Measurements from ENCODE around the gene SRD5A1. TPM values are rescaled to one million over a fixed set of nuclear protein-coding genes. Genes with fewer than 3 reads are reported as not detected.

Gene SRD5A1
- 1 to 10 TPM; 2.2 to 5.6 (median 3.4) TPM for total RNA-seq

- peak within 1 kb of the TSS; percentile 85 to 98 for H3K4me3 ChIP-seq
- ATAC-seq, result peak; percentile 97
- H3K4me1 ChIP-seq, result peaks cover 0 to 62% (median 12%) of the 10 kb centered on the region in 3 donors
- H3K36me3 ChIP-seq, result peaks cover 0 to 36% of the 10 kb centered on the region in 2 donors
- peak within 1 kb of the TSS; percentile 74 to 91 (median 86) for H3K27ac ChIP-seq
- no CpG with 5 or more reads among the region's 66 CpGs for WGBS, 2 donors (ENCODE audit: low coverage in 1 of 2)
- H3K27me3 ChIP-seq, result no peaks in the 10 kb centered on the region
- TF ChIP-seq EP300 (IDR thresholded peaks at IDR 0.05) (no peak), POLR2AphosphoS5 (IDR thresholded peaks at IDR 0.05) (peak; percentile 66), CTCF (IDR thresholded peaks at IDR 0.05) (no peak), POLR2A (IDR thresholded peaks at IDR 0.05) (peak; percentile 38 to 47)
- no peaks in the 10 kb centered on the region for H3K9me3 ChIP-seq
Observed at GRCh38 chr5:6632888-6633468, at the start of gene SRD5A1, which contains the start of gene NSUN2. Gene SRD5A1 (plus strand): TSS chr5:6633440. CDS start chr5:6633577, 137 bp downstream. Gene NSUN2 (minus strand): TSS chr5:6633044. CDS start chr5:6632979, 65 bp downstream.

GRCh38 chr5:6584101-6584645 is 49.1 kb upstream of the SRD5A1 start:
- H3K4me1 ChIP-seq, result peaks cover 0 to 18% (median 5%) of the 10 kb centered on the region in 3 donors
- H3K36me3 ChIP-seq, result no peaks in the 10 kb centered on the region
- H3K4me3 ChIP-seq, result no peak overlapping the region
- no peak for ATAC-seq
- no peaks in the 10 kb centered on the region for H3K9me3 ChIP-seq
- WGBS, 2 donors (ENCODE audit: low coverage in 1 of 2), result 78% methylated on average over 6 of the region's 6 CpGs; no CpG with 5 or more reads in 1 of the 2 donors
- no peak overlapping the region for H3K27ac ChIP-seq
- TF ChIP-seq POLR2AphosphoS5 (IDR thresholded peaks at IDR 0.05), result no peak
- peaks cover 18% of the 10 kb centered on the region for H3K27me3 ChIP-seq

GRCh38 chr5:6584727-6585126 is 48.5 kb upstream of the SRD5A1 start:
- Histone ChIP-seq H3K27me3 (peaks cover 18% of the 10 kb centered on the region), H3K9me3 (no peaks in the 10 kb centered on the region), H3K27ac (no peak overlapping the region), H3K4me3 (no peak overlapping the region), H3K4me1 (peaks cover 0 to 18% (median 5%) of the 10 kb centered on the region in 3 donors), H3K36me3 (no peaks in the 10 kb centered on the region)
- no peak for TF ChIP-seq POLR2AphosphoS5 (IDR thresholded peaks at IDR 0.05)
- no peak for TF ChIP-seq CTCF (IDR thresholded peaks at IDR 0.05)
- TF ChIP-seq POLR2A (IDR thresholded peaks at IDR 0.05), result no peak
- no peak for TF ChIP-seq EP300 (IDR thresholded peaks at IDR 0.05)
- ATAC-seq, result no peak
- WGBS, 2 donors (ENCODE audit: low coverage in 1 of 2), result 71% methylated on average over 1 of the region's 8 CpGs; no CpG with 5 or more reads in 1 of the 2 donors

- H3K4me1 ChIP-seq, result peaks cover 0 to 18% (median 5%) of the 10 kb centered on the region in 3 donors
- no peaks in the 10 kb centered on the region for H3K9me3 ChIP-seq
- H3K4me3 ChIP-seq, result no peak overlapping the region
- H3K27ac ChIP-seq, result no peak overlapping the region
- 100% methylated on average over 1 of the region's 6 CpGs; no CpG with 5 or more reads in 1 of the 2 donors for WGBS, 2 donors (ENCODE audit: low coverage in 1 of 2)
- TF ChIP-seq POLR2AphosphoS5 (IDR thresholded peaks at IDR 0.05) (no peak), CTCF (IDR thresholded peaks at IDR 0.05) (no peak), EP300 (IDR thresholded peaks at IDR 0.05) (no peak), POLR2A (IDR thresholded peaks at IDR 0.05) (no peak)
- H3K36me3 ChIP-seq, result no peaks in the 10 kb centered on the region
- ATAC-seq, result no peak
- H3K27me3 ChIP-seq, result peaks cover 18% of the 10 kb centered on the region
Observed at GRCh38 chr5:6585168-6585567, 48.1 kb upstream of the SRD5A1 start.

GRCh38 chr5:6585939-6586646 is 47.1 kb upstream of the SRD5A1 start:
- Histone ChIP-seq H3K27me3 (peaks cover 18% of the 10 kb centered on the region), H3K4me1 (peaks cover 0 to 18% (median 5%) of the 10 kb centered on the region in 3 donors), H3K27ac (no peak overlapping the region), H3K4me3 (no peak overlapping the region), H3K9me3 (no peaks in the 10 kb centered on the region), H3K36me3 (no peaks in the 10 kb centered on the region)
- no peak for ATAC-seq
- WGBS, 2 donors (ENCODE audit: low coverage in 1 of 2), result 80% methylated on average over 11 of the region's 15 CpGs; no CpG with 5 or more reads in 1 of the 2 donors
- TF ChIP-seq POLR2AphosphoS5 (IDR thresholded peaks at IDR 0.05) (no peak), CTCF (IDR thresholded peaks at IDR 0.05) (no peak), EP300 (IDR thresholded peaks at IDR 0.05) (no peak), POLR2A (IDR thresholded peaks at IDR 0.05) (no peak)

Data from gastroesophageal sphincter (tissue), 4 donors.